ENCODE data around the gene TRMT112. TPM values are rescaled to one million over a fixed set of nuclear protein-coding genes. Genes with fewer than 3 reads are reported as not detected.

The TRMT112 gene
- total and polyA plus RNA-seq, 2 of the 4 experiments (the other 2 are of a cell fraction), result 173 to 202 TPM

- no TSS peak for BruUV-seq (replicated peaks)
- Histone ChIP-seq H4K91ac (ENCODE audit: insufficient read depth, low read depth, low read length) (no peak overlapping the region), H3K9me1 (ENCODE audit: insufficient read depth, low read length) (no peaks in the 10 kb centered on the region), H3K9me3 (ENCODE audit: control insufficient read depth, insufficient read depth, low read length) (no peaks in the 10 kb centered on the region), H3K9ac (ENCODE audit: low read depth, low read length) (no peak overlapping the region), H3K4me3 (ENCODE audit: insufficient read depth, low read depth, low read length) (no peak overlapping the region), H4K20me1 (ENCODE audit: insufficient read depth, low read length) (no peaks in the 10 kb centered on the region), H3K4me1 (ENCODE audit: control insufficient read depth, insufficient read depth, low read length) (peaks cover 6% of the 10 kb centered on the region), H3K79me1 (ENCODE audit: low read depth in 1 of 2, low read length in 2 of 2) (no peaks in the 10 kb centered on the region), H2BK20ac (ENCODE audit: low read depth, low read length) (no peak overlapping the region), H3K18ac (ENCODE audit: low read depth, low read length) (no peak overlapping the region), H3K56ac (ENCODE audit: extremely low read depth, insufficient read depth, low read length) (no peak overlapping the region), H2BK120ac (ENCODE audit: low read depth, low read length) (no peak overlapping the region), H3K4ac (ENCODE audit: low read depth, low read length) (no peak overlapping the region), H3K23ac (ENCODE audit: low read depth, low read length) (no peak overlapping the region), H2BK15ac (ENCODE audit: low read depth, low read length) (no peak overlapping the region), H2BK5ac (ENCODE audit: low read depth, low read length, poor library complexity, severe bottlenecking) (no peak overlapping the region), H2AK9ac (replicated peaks; ENCODE audit: low read depth, low read length, poor library complexity) (peak overlapping the region; percentile 78), H3K27me3 (ENCODE audit: control insufficient read depth, insufficient read depth, low read length) (peaks cover 11% of the 10 kb centered on the region; the same call in 1 of the 2 replicates), H3K4me2 (ENCODE audit: low read depth, low read length) (peak overlapping the region; percentile 50; the same call in 1 of the 2 replicates), H3K14ac (replicated peaks; ENCODE audit: low read depth, low read length) (no peak overlapping the region), H4K8ac (ENCODE audit: low read depth in 2 of 2, low read length in 2 of 2) (no peak overlapping the region; a peak in 1 of 4 replicates), H3K36me3 (ENCODE audit: control insufficient read depth, insufficient read depth, low read length) (no peaks in the 10 kb centered on the region), H2AFZ (replicated peaks; ENCODE audit: low read length, poor library complexity) (peak overlapping the region; percentile 97), H4K5ac (ENCODE audit: low read depth, low read length) (no peak overlapping the region), H3K27ac (ENCODE audit: insufficient read depth, low read length) (no peak overlapping the region), H2AK5ac (ENCODE audit: low read depth, low read length) (no peak overlapping the region)
- in situ Hi-C loops (cut with MboI; ENCODE audit: low sequenced_read_pairs), result no loop called here
- ATAC-seq (ENCODE audit: low read depth) (no peak; the same call in 1 of the 2 replicates), DNase-seq (no peak)
- dilution Hi-C loops (cut with HindIII; ENCODE audit: low sequenced_read_pairs, unreplicated experiment), result no loop called here
- intact Hi-C loops (cut with micrococcal nuclease), result no loop called here
- TF ChIP-seq RAD21 (IDR thresholded peaks at IDR 0.05; ENCODE audit: low read length) (no peak), POLR2A (IDR thresholded peaks at IDR 0.05; ENCODE audit: low read depth, low read length) (no peak), MAFK (IDR thresholded peaks at IDR 0.05; ENCODE audit: low read depth, low read length) (no peak), CTCF (conservative IDR thresholded peaks at IDR 0.05; ENCODE audit: low read depth, low read length) (no peak), CHD1 (IDR thresholded peaks at IDR 0.05; ENCODE audit: low read depth, low read length) (no peak), MXI1 (IDR thresholded peaks at IDR 0.05; ENCODE audit: borderline replicate concordance, low read depth, low read length) (no peak), BHLHE40 (IDR thresholded peaks at IDR 0.05; ENCODE audit: low read depth, low read length) (no peak), SMC3 (IDR thresholded peaks at IDR 0.05; ENCODE audit: low read depth, low read length) (no peak)
- CTCF ChIA-PET, result interaction anchor here (0.6 to 2.2 kb wide), 5 partner anchors 10 to 42 kb away, joined by 4 to 11 read pairs (median 6); partner anchors contain the start of genes PRDX5 and TRMT112
- WGBS, 2 experiments (ENCODE audit: extremely low coverage in 2 of 2, insufficient read length in 1 of 2), result 67% methylated on average over 6 of the region's 29 CpGs; no CpG with 5 or more reads in 1 of the 2 experiments
- POLR2A ChIA-PET (ENCODE audit: unreplicated experiment), result interaction anchor here (1.1 kb wide), 1 partner anchor 26 kb away, joined by 4 read pairs; the partner anchor contains the start of gene TRMT112
Measured at GRCh38 chr11:64342869-64343745, 25.7 kb upstream of the TRMT112 start.

Measured in IMR-90 (cell line).